IPS DF 4.7 (cell line): ENCODE measurements around the gene GET4.
"Not testable (repeated sequence)": the region's sequence is repeated elsewhere in the genome, so short reads cannot be mapped to it uniquely, and the experiment has no call there.

Source experiments
- DNase-seq: peaks from one replicate; pipeline ENCODE4 v3.0.0-alpha.2; 2013; ENCODE audit warnings: low spot score; ENCODE audit errors: extremely low read depth

The GET4 gene

GRCh38 chr7:899806-900205 lies 23.5 kb downstream of the GET4 start:
- DNase-seq, result no peak

DNA sequence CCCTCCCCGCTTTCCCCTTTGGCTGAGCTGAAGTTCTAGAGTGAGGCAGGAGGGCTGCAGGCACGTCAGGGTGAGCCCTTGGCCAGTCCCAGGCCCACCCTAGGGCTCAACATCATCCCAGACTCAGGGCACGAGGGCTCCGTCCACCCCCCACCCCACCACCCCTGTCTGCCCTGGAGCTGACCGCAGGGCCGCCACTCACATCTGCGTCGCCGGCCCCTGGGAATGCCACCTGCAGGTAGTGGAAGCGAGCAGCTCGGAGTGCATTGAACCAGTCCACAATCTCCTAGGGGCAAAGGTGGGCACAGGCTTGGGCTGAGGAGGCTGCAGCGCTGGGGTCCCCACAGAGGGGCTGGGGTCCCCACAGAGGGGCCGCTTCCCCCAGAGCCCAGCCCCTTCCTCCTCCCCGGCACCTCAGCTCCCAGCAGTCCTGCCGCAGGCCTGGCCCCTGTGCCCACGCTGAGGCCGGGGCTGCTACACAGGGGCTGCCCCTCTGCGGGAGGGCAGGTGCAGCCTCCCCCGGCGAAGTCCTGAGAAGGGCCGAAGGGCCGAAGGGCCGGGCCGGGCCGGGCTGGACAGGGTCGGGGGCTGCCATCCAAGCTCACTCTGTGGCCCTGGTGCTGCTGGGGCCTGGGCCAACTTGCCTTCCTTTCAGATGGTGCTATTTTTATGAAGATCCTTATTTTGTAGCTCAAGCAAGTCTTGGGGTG lies 24.1 kb downstream of the GET4 start:
- DNase-seq, result no peak

DNA sequence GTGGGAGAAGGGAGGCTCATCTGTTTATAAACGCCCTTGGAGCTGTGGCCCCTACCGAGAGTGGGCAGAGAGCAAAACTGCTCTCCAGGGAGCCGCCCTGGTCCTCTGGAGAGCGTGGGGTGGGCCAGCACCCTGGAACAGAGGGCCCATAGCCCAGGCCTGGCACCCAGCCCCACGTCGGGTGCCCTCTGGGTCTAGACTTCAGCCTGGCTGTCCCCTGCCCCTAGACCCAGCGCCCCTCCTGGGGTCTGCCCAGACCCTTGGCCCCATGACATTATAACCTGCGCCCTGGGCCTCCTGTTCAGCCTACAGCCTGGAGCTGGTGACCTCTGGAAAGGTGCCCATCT lies 24.7 kb downstream of the GET4 start:
- no peak for DNase-seq

GRCh38 chr7:901388-902154 lies 25.2 kb downstream of the GET4 start:
- peak; percentile 30 for DNase-seq

- no peak for DNase-seq
Observed at GRCh38 chr7:902996-903395, 26.6 kb downstream of the GET4 start.

- DNase-seq, result no peak
Observed at GRCh38 chr7:903921-904755, 27.8 kb downstream of the GET4 start.

DNA sequence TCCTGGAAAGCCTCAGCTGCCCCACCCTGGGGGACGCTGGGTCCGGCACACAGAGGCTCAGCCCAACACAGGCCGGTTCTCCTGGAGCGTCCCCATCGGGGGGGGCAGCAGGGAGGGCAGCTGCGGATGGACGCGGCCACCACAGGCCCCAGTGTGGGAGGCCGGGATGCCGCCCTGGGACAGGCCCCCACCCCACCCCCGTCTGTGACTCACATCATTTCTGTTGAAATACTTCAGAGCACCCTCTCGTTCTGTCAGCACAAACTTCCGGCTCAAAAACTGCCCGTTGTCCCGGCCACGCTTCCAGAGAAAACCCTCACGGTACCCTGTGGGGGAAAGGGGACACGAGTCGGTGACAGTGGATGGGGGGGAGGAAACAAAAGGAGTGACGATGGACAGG lies 28.5 kb downstream of the GET4 start:
- DNase-seq, result no peak

DNA sequence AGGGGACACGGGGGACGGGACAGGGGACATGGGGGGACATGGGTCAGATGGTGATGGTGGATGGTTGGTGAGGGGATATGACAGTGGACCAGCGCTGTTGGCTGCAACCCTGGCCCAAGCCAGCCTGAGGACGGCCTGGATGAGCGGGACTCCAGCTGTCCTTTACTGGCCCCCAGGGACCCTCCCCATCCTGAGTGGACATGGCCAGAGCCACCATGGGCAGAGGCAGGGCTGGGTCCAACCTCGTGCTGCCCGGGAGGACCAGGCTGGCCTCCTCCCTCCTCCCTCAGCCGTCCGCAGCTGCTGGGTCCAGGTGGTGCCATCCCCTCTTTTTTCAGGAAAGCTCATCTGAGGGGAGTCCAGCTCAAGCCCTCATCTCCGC lies 30.4 kb downstream of the GET4 start:
- DNase-seq, result no peak

DNA sequence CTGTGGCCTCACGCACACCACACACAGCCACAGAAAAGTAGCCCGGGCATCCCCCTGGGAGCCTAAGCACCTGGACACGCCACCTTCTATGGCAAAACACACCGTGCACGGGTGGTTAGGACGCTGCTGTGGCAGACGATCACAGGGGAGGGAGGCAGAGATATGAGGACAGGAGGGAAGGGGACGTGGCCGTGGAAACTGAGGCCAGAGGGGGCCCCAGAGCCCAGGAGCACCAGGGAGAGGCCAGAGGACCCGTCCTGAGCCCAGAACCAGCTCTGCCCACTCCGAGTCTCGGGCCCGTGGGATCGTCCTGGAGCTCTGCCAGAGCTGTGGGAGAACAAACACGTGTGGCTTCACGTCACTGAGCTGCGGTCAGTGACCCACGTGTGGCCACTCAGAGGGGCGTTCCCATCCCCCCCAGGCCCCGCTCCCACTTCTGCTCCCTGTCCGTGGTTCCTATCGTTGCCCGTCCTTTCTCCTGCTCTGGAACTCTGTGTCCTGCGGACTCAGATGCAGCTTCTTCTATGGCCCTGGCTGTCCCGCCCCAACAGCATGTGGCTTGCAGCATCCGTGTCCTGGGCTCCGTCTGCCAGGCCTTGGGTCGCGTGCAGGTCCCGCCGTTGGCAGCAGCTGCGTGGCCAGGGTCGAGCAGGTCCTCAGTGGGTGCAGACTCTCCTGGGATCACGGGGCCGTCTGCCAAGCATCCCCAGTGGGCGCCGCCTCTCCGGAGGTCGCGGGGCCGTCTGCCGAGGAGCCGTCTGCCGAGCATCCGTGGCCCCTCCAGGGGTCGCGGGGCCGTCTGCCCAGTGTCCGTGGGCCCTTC lies 31.0 kb downstream of the GET4 start:
- DNase-seq, result no peak

DNA sequence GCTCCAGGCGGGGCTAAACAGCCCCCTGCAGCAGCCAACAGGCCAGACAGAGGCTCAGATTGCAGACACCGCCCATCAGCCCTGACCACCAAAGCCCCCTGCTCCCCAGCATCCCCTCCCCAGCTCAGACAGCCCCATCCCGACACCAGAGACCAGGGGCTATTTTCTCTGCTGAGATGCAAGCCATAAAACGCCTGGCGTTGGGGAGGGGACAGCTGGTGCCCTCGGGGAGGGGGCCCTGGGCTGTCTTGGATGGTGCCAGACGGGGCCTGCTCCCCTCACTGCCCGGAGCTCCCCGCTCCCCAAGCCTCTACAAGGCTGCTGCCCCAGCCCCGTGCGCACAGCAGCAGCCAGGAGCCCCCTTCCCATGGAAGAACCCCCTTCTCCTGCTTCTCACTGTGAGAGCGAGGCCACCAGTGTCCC lies 31.8 kb downstream of the GET4 start:
- DNase-seq, result no peak

DNA sequence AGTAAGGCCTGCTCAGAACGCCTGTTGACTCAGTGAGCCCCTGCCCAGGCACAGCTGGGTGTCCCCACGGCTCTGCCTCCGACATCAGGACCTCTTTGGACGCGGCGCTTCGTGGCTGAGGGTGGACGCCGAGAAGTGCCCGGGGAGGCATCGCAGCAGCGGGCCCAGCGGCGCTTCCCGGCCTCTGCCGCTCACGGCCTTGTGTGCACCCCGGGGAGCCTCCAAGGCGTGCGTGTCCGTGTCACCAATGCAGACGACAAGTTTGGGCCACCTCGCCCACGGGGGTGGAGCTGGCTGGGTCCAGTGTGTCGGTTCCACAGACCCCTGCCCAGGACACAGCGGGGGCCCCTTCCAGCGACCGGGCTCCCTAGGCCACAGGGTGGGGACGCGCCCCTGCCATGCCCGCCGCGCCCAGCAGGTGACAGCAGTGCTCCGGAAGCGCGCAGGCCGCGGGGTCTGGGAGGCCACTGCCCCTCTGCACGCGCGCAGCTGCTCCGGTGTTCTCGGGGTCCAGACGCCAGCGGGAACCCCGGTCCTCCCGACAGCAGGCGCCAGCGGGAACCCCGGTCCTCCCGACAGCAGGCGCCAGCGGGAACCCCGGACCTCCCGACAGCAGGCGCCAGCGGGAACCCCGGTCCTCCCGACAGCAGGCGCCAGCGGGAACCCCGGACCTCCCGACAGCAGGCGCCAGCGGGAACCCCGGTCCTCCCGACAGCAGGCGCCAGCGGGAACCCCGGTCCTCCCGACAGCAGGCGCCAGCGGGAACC lies 32.4 kb downstream of the GET4 start:
- DNase-seq, result not testable (repeated sequence)

DNA sequence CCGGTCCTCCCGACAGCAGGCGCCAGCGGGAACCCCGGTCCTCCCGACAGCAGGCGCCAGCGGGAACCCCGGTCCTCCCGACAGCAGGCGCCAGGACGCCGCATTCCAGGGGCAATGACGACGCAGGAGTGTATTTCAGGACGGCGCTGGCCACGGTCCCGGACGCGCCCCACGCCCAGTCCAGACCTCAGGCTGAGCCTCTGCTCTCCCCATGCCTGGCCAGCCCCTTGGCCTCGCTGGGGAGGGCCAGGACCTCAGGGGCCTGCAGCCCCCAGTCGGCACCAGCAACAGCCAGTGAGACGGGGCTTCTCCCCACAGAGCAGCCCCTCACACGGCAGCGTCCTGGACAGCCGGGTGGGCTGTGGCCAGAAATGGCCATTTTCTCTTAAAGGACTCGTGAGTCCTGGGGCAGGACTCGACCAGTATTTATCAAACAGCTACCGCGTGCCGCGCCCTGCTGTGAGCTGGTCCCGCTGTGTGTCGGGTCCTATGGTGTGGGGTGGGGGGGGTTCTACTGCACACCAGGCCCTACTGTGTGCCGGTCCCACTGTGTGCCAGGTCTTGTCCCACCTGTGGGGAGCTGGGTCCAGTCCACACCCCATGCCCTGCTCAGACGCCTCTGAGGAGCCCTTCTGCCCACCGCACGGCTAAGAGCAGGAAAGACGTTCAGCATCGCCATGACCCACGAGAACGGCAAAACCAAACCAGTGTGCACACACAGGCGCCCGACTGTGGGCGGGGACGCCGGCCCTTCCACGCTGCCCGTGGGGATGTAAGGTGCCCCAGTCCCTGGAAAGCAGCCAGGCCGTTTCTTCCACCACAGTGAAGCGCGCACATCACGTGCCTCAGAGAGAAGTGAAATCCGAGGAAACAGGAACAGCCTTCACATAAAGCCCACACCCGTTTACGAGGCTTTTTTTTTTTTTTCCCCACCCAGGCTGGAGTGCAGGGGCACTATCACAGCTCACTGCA lies 33.3 kb downstream of the GET4 start:
- DNase-seq, result no peak

DNA sequence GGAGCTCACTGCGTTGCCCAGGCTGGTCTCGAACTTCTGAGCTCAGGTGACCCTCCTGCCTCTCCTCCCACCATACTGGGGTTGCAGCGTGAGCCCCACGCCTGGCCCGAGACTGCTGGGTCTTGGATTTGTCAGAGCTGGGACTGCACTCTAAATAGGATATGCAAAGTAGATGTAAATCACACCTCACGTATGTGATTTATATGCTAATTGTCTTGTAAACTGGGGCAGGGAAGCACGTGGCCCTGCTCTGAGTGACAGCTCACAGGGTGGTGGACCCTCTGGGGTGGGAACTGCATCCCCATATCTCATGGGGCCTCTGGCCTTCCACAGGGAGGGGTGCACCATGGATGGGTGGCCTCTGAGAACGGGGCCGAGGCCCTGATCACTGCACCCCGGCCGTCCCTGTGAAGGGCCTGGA lies 34.1 kb downstream of the GET4 start:
- no peak for DNase-seq

DNA sequence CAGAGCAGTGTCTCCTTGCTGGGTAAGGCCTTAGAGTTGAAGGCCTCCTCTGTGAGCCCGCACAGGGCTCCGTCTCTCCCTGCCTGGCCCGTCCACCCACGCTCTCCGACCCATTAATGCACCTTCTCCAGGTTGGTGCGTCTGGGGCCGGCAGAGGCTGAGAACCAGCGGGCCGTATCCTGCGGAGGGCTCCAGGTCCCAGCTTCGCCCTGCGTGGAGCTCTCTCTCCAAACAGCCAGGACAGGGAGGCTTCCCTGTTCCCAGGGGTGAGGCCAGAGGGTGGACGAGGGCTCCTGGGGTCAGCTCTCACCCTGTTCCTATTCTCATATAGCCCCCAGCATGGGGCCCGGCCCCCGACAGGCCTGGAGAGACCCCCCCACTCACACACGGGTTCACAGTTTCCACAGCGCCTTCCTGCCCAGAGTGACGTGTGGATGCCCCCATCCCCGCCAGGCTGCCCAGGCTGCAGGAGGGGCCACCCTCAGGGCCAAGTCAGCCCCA lies 34.6 kb downstream of the GET4 start:
- DNase-seq, result no peak

GRCh38 chr7:911791-912480 lies 35.6 kb downstream of the GET4 start:
- no peak for DNase-seq

DNA sequence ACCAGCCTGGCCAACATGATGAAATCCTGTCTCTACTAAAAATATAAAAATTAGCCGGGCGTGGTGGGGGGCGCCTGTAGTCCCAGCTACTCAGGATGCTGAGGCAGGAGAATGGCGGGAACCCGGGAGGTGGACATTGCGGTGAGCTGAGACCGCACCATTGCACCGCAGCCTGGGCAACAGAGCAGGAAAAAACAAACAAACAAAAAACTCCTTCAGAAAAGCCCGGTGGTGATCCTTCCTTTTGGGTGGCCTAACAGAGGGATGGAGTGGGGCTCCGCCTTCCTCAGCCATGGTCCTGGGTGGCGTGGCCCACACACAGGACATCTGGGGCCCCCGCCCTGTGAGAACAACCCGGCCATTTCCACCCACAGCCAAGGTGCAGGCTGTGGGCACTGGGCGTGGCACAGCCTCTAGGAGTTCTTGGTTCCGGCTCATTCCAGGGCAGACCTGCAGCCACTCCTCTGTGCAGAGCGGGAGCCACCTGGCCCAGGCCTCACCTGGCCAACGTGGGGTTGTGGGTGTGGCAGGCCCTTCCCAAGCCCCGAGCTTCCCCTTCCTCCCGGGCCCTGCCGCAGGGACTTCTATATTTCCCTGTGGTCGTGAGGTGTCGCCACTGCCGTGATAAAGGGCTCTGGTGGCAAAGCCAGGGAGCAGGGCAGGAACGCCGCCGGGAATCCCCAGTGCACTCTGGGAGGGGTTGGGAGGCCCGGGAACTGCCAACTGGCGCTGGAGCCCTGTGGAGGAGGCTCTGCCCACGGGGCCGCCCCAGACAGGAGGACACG lies 37.6 kb downstream of the GET4 start:
- no peak for DNase-seq

GRCh38 chr7:914521-915194 lies 38.3 kb downstream of the GET4 start:
- DNase-seq, result no peak
